Stimulated activated CD4-positive, alpha-beta T cell treated with anti-CD3 and anti-CD28 coated beads, Interleukin-2, amount 100 ng/mL, for 24 hours (primary cell): ENCODE results near the gene NDOR1.

Source experiments
- DNase-seq, 2 donors: peaks; one replicate each; pipeline ENCODE4 v3.0.0-alpha.2; 2020

Gene NDOR1

DNA sequence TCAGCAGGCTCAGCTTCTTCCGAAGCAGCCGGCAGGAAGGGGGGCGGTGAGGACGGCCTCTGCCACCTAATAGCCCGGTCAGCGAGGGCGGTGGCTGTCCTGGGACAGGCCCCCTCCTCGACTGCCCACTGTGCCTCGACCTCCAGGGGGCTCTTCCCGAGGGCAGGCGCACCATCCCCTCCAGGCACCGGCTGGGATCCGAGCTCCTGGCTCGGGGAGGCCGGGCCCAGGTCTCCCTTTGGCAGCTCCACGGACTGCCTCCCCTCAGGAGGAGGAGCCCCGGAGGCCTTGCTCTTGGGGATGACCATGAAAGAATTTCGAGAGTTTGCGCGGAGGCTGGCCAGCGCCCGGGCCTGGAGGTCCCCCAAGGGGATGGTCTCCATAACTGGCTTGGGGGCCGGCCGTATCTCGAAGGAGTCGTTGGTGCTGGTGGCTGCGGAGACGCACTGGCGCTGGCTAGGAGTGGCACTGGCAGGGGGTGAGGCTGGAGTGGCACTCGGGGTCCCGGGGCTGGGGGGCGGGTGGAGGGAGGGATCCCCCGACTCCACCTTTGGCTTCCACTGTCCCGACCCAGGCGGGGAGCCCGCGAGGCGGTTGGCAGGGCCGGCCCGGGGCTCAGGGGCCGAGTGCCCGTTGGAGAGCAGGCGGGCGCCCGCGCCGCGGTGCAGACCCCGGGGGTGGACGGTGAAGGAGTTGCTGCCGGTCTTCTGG, 5.9 kb upstream of the NDOR1 start:
- no peak for DNase-seq

DNA sequence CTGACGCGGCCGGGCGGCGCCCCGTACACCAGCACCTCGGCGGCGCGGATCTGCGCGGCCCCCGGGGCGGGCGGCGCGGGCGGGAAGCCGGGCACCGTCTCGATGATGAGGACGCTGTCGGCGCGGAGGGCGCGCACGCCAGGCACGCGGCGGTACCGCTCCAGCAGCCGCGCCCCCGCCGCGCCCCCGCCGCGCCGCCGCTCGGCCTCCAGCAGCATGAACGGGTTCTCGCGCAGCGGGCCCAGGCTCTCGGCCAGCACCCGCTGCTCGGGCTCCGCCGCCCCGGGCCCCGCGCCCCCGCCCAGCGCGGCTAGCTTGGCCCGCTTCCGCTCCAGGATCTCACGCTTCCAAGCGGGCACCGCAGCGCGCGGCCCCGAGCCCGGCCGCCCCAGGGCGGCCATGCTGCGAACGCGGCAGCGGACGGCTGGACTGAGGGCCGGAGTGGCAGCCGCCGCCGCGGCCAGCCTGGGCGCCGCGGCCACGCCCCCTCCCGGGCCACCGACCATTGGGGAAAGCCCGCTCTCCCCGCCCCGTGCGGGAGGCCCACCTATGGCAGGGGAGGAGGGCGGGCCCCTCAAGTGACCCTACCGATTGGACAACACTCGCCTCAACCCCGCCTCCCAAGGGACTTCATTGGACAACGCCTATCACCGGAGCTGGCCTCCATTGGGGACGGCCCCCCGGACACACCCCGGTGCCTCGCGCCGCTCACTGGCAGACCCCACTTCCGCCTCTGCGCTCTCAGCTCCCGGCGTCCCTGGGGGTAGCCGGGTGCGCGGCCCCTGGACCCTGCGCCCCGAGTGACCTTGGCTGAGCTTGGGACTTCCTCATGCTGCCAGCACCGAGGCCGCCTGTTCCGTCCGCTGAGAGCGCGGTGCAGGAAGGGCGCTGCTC, 4.9 kb upstream of the NDOR1 start, which contains the start of gene TPRN:
Gene TPRN (minus strand): TSS at position 431 of the 894 bp plus-strand sequence. CDS start 30 bp downstream, at position 401.
- DNase-seq = peak; percentile 98 to 99

GRCh38 chr9:137201205-137201868, 4.2 kb upstream of the NDOR1 start:
- no peak for DNase-seq

- no peak for DNase-seq
Measured at GRCh38 chr9:137202966-137203365, 2.5 kb upstream of the NDOR1 start.

DNA sequence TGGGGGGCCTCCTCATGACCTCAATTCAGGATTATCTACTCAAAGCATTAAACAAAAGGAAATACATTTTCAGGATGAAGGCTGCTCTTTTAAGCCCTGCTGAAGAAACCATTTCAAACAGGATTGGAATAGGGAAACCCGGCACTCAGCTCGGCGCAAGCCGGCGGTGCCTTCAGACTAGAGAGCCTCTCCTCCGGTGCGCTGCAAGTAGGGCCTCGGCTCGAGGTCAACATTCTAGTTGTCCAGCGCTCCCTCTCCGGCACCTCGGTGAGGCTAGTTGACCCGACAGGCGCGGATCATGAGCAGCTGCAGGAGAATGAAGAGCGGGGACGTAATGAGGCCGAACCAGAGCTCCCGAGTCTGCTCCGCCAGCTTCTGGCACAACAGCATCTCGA, 772 bp upstream of the NDOR1 start:
- no peak for DNase-seq

GRCh38 chr9:137206602-137207001, 1.1 kb downstream of the NDOR1 start:
- no peak for DNase-seq

DNA sequence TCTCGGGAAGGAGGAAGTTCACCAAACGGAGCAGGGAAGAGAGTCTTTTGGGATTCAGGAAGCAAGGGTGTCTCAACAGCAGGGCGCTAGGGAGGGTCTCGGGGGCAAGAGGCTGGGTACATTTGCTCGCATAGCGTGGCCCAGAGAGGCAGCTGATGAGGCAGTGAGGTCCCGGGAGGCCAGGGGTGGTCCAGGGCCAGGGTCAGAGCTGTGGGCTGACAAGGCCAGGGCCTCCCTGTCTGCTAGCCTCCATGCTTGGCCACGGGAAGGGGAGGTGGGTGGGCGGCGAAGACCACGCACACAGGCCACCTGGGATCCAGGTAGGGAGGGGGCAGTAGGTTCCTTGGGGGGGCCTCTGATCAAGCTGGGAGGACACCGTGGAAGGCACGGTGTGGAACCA, 6.0 kb downstream of the NDOR1 start:
- no peak for DNase-seq

- no peak for DNase-seq
Measured at GRCh38 chr9:137212520-137212919, 7.0 kb downstream of the NDOR1 start.

GRCh38 chr9:137213160-137214060, 7.9 kb downstream of the NDOR1 start:
- no peak for DNase-seq

DNA sequence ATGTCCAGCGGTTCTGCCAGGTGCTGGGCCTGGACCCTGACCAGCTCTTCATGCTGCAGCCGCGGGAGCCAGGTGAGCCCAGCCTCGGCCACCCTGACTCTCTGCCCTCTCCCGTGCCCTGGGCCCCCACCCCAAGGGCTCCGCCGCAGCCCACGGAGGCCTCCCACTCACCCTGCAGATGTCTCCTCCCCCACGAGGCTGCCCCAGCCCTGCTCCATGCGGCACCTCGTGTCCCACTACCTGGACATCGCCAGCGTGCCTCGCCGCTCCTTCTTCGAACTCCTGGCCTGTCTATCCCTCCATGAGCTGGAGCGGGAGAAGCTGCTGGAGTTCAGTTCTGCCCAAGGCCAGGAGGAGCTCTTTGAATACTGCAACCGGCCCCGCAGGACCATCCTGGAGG, 9.1 kb downstream of the NDOR1 start:
- no peak for DNase-seq

DNA sequence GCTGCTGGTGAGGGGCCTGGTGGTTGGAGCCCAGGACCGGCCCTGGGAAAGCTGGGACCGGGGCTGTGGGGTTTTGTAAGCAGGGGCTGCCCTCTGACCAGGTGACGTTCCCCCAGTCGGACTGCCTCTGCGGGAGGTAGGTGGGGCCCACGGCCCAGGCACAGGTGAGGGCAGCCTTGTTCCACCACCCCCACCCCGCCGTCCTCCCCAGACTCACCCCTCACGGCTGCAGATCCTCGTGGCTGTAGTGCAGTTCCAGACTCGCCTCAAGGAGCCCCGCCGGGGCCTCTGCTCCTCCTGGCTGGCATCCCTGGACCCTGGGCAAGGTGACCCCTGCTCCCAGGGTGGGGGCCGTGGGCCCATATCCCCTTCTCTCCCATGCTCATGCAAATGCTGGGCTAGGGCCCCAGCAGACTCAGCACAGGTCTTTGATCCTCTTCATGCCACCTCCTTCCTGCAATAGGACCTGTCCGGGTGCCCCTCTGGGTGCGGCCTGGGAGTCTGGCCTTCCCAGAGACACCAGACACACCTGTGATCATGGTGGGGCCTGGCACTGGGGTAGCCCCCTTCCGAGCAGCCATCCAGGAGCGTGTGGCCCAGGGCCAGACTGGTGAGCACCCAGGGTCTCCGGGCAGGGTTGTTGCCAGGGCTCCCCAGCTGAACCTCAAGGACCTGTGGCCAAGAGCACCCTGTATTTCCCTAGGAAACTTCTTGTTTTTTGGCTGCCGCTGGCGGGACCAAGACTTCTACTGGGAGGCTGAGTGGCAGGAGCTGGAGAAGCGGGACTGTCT, 9.9 kb downstream of the NDOR1 start:
- DNase-seq = no peak

GRCh38 chr9:137216188-137216965, 10.9 kb downstream of the NDOR1 start:
- no peak for DNase-seq

- DNase-seq = no peak
Measured at GRCh38 chr9:137217276-137218211, 12.0 kb downstream of the NDOR1 start.

GRCh38 chr9:137218212-137218753, 12.8 kb downstream of the NDOR1 start:
- DNase-seq = no peak

DNA sequence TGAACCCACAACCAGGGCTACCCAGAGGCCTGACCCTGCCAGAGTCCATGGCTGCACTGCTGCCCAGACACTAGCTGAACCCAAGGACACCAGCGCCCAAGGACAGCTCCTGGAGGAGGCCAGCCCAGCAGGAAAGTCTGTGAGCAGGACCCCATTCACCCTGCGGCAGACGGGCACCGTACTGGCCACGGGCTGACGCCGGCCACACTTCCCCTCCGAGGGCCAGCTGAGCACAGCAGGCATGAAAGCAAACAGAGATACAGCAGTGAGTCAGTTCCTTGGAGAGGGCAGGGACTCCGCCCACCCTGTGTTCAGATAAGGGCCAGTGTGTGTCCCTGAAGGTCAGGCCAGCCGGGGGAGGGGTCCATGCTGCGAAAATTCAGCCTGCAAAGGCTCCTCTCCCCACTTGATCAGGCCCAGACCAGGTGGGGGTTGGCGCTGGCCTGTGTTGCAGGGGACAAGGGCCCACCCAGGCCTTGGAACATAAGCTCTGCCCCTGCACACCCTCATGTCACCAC, 13.3 kb downstream of the NDOR1 start:
- DNase-seq = no peak

GRCh38 chr9:137219757-137220316, 14.3 kb downstream of the NDOR1 start:
- no peak for DNase-seq

DNA sequence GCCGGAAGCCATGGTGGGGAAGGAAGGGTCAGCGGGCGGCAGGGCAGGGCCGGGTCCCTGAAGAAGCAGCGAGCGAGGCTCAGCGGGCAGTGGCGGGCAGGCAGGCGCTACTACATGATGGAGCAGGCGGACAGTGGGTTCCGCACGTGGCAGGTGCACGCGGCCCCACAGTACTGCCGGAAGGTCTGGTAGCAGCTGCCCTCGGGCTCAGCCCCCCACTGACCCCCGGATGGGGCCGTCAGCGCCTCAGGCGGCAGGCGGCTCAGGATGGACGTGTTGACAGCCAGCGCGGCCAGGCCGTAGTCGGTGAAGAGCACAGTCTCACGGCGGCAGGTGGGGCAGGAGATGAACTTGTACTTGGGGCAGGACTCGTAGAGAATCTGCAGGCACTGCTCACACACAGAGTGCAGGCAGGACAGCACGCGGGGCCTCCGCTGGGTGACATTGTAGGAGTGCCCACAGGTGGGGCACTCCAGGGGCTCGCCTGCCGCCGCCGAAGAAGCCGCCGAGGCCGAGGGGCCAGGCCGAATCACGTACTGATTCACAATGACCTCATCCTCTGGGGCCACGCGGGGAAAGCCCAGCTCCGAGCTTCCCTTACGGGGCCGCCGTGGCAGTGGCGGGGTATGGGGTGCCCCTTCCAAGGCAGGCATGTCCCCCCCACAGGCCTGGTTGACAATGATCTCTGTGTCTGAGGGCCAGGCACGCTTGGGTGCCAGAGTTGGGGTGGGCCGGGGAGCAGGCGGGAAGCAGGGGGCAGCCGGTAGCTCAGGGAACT, 15.0 kb downstream of the NDOR1 start:
- DNase-seq = no peak

DNA sequence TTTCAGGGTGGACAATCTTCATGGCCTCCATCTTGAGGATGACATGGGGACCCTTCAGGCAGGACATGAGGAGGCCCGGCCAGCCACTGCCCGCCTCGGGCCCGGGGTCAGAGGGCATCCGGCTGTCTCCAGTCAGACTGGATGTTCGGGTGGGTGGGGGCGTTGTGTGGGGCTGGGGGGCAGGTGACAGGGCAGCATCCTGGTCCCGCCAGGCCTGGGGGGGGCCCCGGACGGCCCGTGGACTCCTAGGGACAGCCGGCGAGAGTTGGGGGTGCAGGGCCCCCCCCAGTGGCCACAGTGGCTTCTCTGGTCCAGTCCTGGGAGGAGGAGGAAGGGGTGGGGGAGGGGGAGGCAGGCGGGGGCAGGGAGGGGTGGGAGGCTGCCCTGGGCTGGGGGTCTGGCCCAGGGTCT, 15.6 kb downstream of the NDOR1 start:
- DNase-seq = no peak
